Liver (tissue), 3 donors: ENCODE results near the gene RNPEPL1.

Experiments used
- CTCF ChIP-seq: fragments of 150-350 bp; IDR thresholded peaks from 2 replicates; pipeline ENCODE4 v1.5.1; 2017; ENCODE audit warnings: improper control_type of control experiment, low read depth, low read length; ENCODE audit not compliant: missing input control
- EGR1 ChIP-seq, 2 donors: IDR thresholded peaks; 2 replicates each; pipeline ENCODE4 v1.6.1; 2016 to 2018; ENCODE audit warnings: antibody characterized with exemption in 2 of 2, low read depth in 2 of 2
- HNF4A ChIP-seq, 2 donors: conservative IDR thresholded peaks; 2 replicates each; pipeline ENCODE4 v1.6.1; 2016; ENCODE audit warnings: antibody characterized with exemption in 2 of 2, mild to moderate bottlenecking in 2 of 2
- REST ChIP-seq: IDR thresholded peaks from 2 replicates; pipeline ENCODE4 v1.6.1; 2016; ENCODE audit warnings: antibody characterized with exemption, mild to moderate bottlenecking
- TF ChIP-seq, protein P1 (sequence below): IDR thresholded peaks from 2 replicates; pipeline ENCODE4 v1.6.1; 2016; ENCODE audit warnings: antibody characterized with exemption
- donor health status: healthy.
- donor health status: healthy.

- no peak for TF ChIP-seq CTCF
- no peak for TF ChIP-seq EGR1 (IDR thresholded peaks at IDR 0.05; ENCODE audit: low read depth in 2 of 2)
- no peak for TF ChIP-seq REST
- TF ChIP-seq, protein P1, sequence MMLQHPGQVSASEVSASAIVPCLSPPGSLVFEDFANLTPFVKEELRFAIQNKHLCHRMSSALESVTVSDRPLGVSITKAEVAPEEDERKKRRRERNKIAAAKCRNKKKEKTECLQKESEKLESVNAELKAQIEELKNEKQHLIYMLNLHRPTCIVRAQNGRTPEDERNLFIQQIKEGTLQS: no peak
- no peak for TF ChIP-seq HNF4A (conservative IDR thresholded peaks at IDR 0.05)
These were observed 46.1 kb downstream of the RNPEPL1 start for GRCh38 chr2:240614391-240614790.
